HepG2 (cell line): ENCODE measurements around the gene CDK8. TPM values are rescaled to one million over a fixed set of nuclear protein-coding genes. Genes with fewer than 3 reads are reported as not detected.

Source experiments
- ATAC-seq: fragments of 200-7000 bp; cut with Tn5 transposase; 3 replicates; pipeline ENCODE4 v1.9.1; 2020; ENCODE audit warnings: mild to moderate bottlenecking, moderate library complexity
- BruUV-seq: library from RNA; stranded (reverse); fragments of 400-500 nt; replicated peaks from 2 replicates; lab custom pipeline; 2021; lab: Mats Ljungman, UMichigan
- CTCF ChIA-PET: fragments of 300-600 bp; formaldehyde crosslinking; extraction: SDS; loops from one replicate; lab custom pipeline; 2021; ENCODE audit warnings: low total read pairs, inconsistent platforms, low intra/inter-chr PET ratio; lab: Yijun Ruan, JAX
- POLR2A ChIA-PET: fragments of 350-600 bp; sonication (Branson Sonifier 250); formaldehyde crosslinking; loops from one replicate; lab custom pipeline; 2020; ENCODE audit warnings: antibody characterized with exemption, inconsistent platforms; lab: Yijun Ruan, JAX
- DNase-seq: peaks from one replicate; pipeline ENCODE4 v3.0.0-alpha.2; 2015; ENCODE audit warnings: low spot score
- FAIRE-seq: peaks from 3 replicates; lab custom pipeline; 2011; peaks lifted over from hg19 to GRCh38; lab: Jason Lieb, UNC
- H2AFZ ChIP-seq: one replicate; pipeline ENCODE4 v1.6.1; 2011; ENCODE audit warnings: low read length, inconsistent platforms
- H3K27ac ChIP-seq: fragments of 300-600 bp; 3 replicates; pipeline ENCODE4 v1.8.0; 2011; ENCODE audit warnings: mixed run types, mild to moderate bottlenecking, mixed read lengths, low read length, inconsistent platforms; ENCODE audit not compliant: insufficient read depth; ENCODE audit errors: extremely low read length
- H3K27me3 ChIP-seq, 2 experiments: fragments of 200-600 bp in 1 of 2; 2 replicates in 1 of 2; 3 replicates in 1 of 2; pipeline versions ENCODE4 v1.6.0 to v1.8.0; 2011; ENCODE audit warnings: low read length in 2 of 2, mild to moderate bottlenecking in 2 of 2, moderate library complexity in 2 of 2, inconsistent platforms in 1 of 2; ENCODE audit not compliant: insufficient read depth in 2 of 2, control insufficient read depth in 1 of 2
- H3K36me3 ChIP-seq, 2 experiments: fragments of 200-600 bp in 1 of 2; replicated peaks in 1 of 2; 2 replicates in 1 of 2; 3 replicates in 1 of 2; pipeline versions ENCODE4 v1.5.1 to v1.8.0; 2011; ENCODE audit warnings: low read length in 2 of 2, inconsistent platforms in 1 of 2; ENCODE audit not compliant: insufficient read depth in 2 of 2, control insufficient read depth in 1 of 2
- H3K4me1 ChIP-seq: 2 replicates; pipeline ENCODE4 v1.5.1; 2012; ENCODE audit warnings: low read length, inconsistent platforms; ENCODE audit not compliant: insufficient read depth
- H3K4me2 ChIP-seq: 2 replicates; pipeline ENCODE4 v1.6.0; 2011; ENCODE audit warnings: low read depth, low read length, inconsistent platforms
- H3K4me3 ChIP-seq, 3 experiments: fragments of 200-600 bp in 1 of 3; sonication (generic), shearing (Covaris generic) in 1 of 3; replicated peaks in 1 of 3; 2 replicates each; pipeline ENCODE4 v1.5.1; 2011 to 2016; ENCODE audit warnings: low read length in 3 of 3, inconsistent platforms in 2 of 3, low read depth in 2 of 3, mild to moderate bottlenecking in 2 of 3, control low read depth in 1 of 3, mixed read lengths in 1 of 3; ENCODE audit not compliant: insufficient read depth in 1 of 3
- H3K79me2 ChIP-seq: one replicate; pipeline ENCODE4 v1.6.1; 2011; ENCODE audit warnings: low read length, inconsistent platforms; ENCODE audit not compliant: insufficient read depth
- H3K9ac ChIP-seq: 2 replicates; pipeline ENCODE4 v1.6.0; 2011; ENCODE audit warnings: mild to moderate bottlenecking, low read depth, low read length, inconsistent platforms; ENCODE audit not compliant: insufficient read depth
- H3K9me3 ChIP-seq: 2 replicates; pipeline ENCODE4 v1.5.1; 2012; ENCODE audit warnings: mild to moderate bottlenecking, low read length
- H4K20me1 ChIP-seq: 2 replicates; pipeline ENCODE4 v1.6.0; 2011; ENCODE audit warnings: inconsistent platforms, mild to moderate bottlenecking, low read length, moderate library complexity; ENCODE audit not compliant: insufficient read depth
- AHR ChIP-seq: IDR thresholded peaks from 2 replicates; pipeline ENCODE4 v1.6.1; 2018; ENCODE audit warnings: missing genetic modification reagents, missing compliant biosample characterization
- CREM ChIP-seq, 2 experiments: sonication (generic) in 1 of 2; formaldehyde crosslinking in 1 of 2; IDR thresholded peaks; 2 replicates each; pipeline versions ENCODE4 v1.4.0 to v1.6.1; 2016 to 2020; ENCODE audit warnings: antibody characterized with exemption in 1 of 2, mild to moderate bottlenecking in 1 of 2, missing genetic modification reagents in 1 of 2
- ELF4 ChIP-seq: sonication (generic); formaldehyde crosslinking; IDR thresholded peaks from 2 replicates; pipeline ENCODE4 v1.5.0; 2020; ENCODE audit warnings: missing genetic modification reagents, mild to moderate bottlenecking, moderate library complexity, borderline replicate concordance
- GABPA ChIP-seq, 2 experiments: IDR thresholded peaks; 2 replicates each; pipeline ENCODE4 v1.6.1; 2011 to 2016; ENCODE audit warnings: low read depth in 2 of 2, low read length in 1 of 2, missing biosample characterization in 1 of 2, missing genetic modification characterization in 1 of 2
- RCOR2 ChIP-seq: IDR thresholded peaks from 2 replicates; pipeline ENCODE4 v1.6.1; 2016; ENCODE audit warnings: missing biosample characterization, missing genetic modification reagents
- SIN3B ChIP-seq: fragments of 150-350 bp; IDR thresholded peaks from 2 replicates; pipeline ENCODE4 v1.6.1; 2014; ENCODE audit warnings: low read length
- SMC3 ChIP-seq: IDR thresholded peaks from 2 replicates; pipeline ENCODE4 v1.6.1; 2011; ENCODE audit warnings: low read length, improper control_type of control experiment
- ZBTB39 ChIP-seq: sonication (generic); formaldehyde crosslinking; IDR thresholded peaks from 2 replicates; pipeline ENCODE4 v1.5.0; 2020; ENCODE audit warnings: missing genetic modification reagents
- ZNF44 ChIP-seq: sonication (generic); formaldehyde crosslinking; IDR thresholded peaks from 2 replicates; pipeline ENCODE4 v1.5.1; 2020; ENCODE audit warnings: mild to moderate bottlenecking, missing genetic modification reagents
- WGBS: methylation state at CpG from one replicate; pipeline ENCODE4 v1.1.6; 2017; ENCODE audit warnings: low lambda C conversion rate; 5-methylcytosine and 5-hydroxymethylcytosine counted together
- in situ Hi-C: cut with HindIII; loops from 2 replicates; pipeline ENCODE4 v1.10.0; 2017; ENCODE audit warnings: low pct_unique_long_range_greater_than_20kb; ENCODE audit not compliant: extremely low pct_ligation_motif_present
- intact Hi-C: fragments of 100-400 bp; cut with micrococcal nuclease; formaldehyde crosslinking; loops from one replicate; pipeline ENCODE4 v1.10.0; 2022; ENCODE audit not compliant: unreplicated experiment
- polyA plus RNA-seq, 8 experiments: library from polyadenylated mRNA; depleted of rRNA in 3 of 8; stranded (reverse) in 7 of 8; unstranded in 1 of 8; fragments of >200 nt; fragmentation: Illumina TruSeq in 4 of 8; extraction: Trizol in 4 of 8; gene quantifications; 2 replicates each; pipeline versions ENCODE4 v1.2.1 to v1.2.3, GENCODE V29; 2011 to 2016; ENCODE audit warnings: low read depth in 4 of 8, missing spikeins in 1 of 8, mixed read lengths in 1 of 8; ENCODE audit not compliant: insufficient read depth in 1 of 8
- total RNA-seq, 5 experiments: library from RNA; depleted of rRNA; stranded (reverse); fragments of >200 nt; fragmentation: Illumina TruSeq; extraction: Trizol; gene quantifications; 2 replicates each; pipeline ENCODE4 v1.2.3, GENCODE V29; 2016; ENCODE audit warnings: low read depth in 1 of 5
- TF ChIP-seq, protein P1 (sequence below): sonication (generic); formaldehyde crosslinking; IDR thresholded peaks from 2 replicates; pipeline ENCODE4 v1.5.0; 2020; ENCODE audit warnings: missing genetic modification reagents, mild to moderate bottlenecking, borderline replicate concordance
- TF ChIP-seq, protein P2 (sequence below), 2 experiments: fragments of 450-650 bp in 1 of 2; sonication (generic) in 1 of 2; formaldehyde crosslinking in 1 of 2; IDR thresholded peaks; 2 replicates each; pipeline versions ENCODE4 v1.6.1 to v1.8.0; 2016 to 2022; ENCODE audit warnings: antibody characterized with exemption in 1 of 2, mild to moderate bottlenecking in 1 of 2, missing genetic modification reagents in 1 of 2

Gene CDK8
- total and polyA plus RNA-seq, 2 of the 13 experiments (the other 11 are each of a cell fraction or from before 2014, with no cell fraction given): 15.8 to 16.4 TPM

DNA sequence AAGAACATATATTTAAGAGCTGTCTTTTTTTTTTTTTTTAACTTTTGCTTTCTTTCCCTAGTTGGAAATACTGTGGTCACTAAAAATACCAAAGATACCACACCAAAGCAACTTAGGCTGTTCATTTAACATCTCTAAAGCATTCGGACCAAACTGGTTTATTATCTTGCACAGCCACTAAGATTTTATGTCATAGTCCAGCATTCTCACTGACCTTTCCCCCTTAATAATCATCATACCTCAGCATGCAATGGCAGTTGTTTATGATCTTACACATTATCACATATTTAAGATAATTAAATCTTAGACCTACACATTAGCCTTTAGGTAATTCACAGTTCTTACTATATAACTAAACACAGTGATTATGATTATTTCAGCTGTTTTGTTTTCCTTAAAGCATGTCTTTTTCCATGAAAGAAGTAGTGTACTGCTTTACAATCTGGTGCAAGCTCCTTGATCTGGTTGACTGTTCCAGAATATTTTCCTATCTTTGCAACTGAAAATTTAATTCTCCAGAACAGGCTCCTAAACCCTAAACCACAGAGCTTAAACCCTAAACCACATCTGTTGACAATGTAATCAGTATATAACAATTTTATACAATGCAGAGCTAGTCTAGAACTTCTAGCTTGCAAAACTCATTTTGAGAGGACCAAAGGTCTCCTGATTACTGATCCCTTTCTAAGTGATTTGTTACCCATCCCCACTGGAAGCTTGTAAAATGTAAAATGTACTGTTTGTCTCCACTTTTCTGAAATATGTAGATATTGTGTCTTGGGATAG is 74.2 kb downstream of the CDK8 start:
- BruUV-seq: no TSS peak
- Histone ChIP-seq H3K27me3 (no peaks in the 10 kb centered on the region), H3K4me2 (no peak overlapping the region), H3K4me1 (no peaks in the 10 kb centered on the region), H2AFZ (no peak overlapping the region), H3K36me3 (peaks cover 0 to 1% of the 10 kb centered on the region in 2 experiments; a peak in 1 of 5 replicates), H3K4me3 (no peak overlapping the region), H3K9ac (no peak overlapping the region), H3K27ac (no peak overlapping the region), H4K20me1 (peaks cover 3% of the 10 kb centered on the region; the same call in 1 of the 2 replicates), H3K79me2 (peaks cover 21% of the 10 kb centered on the region), H3K9me3 (no peaks in the 10 kb centered on the region)
- 88% methylated on average over 1 of the region's 1 CpG for WGBS
- ATAC-seq (no peak), DNase-seq (no peak), FAIRE-seq (no peak)
- intact Hi-C loops (no loop called here), in situ Hi-C loops (no loop called here)
- CTCF ChIA-PET: no interaction called here
- POLR2A ChIA-PET: no interaction called here
- TF ChIP-seq AHR (no peak), ZBTB39 (no peak), CREM (IDR thresholded peaks at IDR 0.05) (no peak), CREM (CRISPR knock-in tag; IDR thresholded peaks at IDR 0.05) (no peak), GABPA (IDR thresholded peaks at IDR 0.05; ENCODE audit: low read depth, low read length) (no peak), GABPA (CRISPR knock-in tag; IDR thresholded peaks at IDR 0.05; ENCODE audit: low read depth) (no peak), RCOR2 (CRISPR knock-in tag) (no peak), ELF4 (CRISPR knock-in tag) (no peak), SMC3 (no peak), SIN3B (no peak), ZNF44 (CRISPR knock-in tag) (no peak)
- TF ChIP-seq, protein P1, sequence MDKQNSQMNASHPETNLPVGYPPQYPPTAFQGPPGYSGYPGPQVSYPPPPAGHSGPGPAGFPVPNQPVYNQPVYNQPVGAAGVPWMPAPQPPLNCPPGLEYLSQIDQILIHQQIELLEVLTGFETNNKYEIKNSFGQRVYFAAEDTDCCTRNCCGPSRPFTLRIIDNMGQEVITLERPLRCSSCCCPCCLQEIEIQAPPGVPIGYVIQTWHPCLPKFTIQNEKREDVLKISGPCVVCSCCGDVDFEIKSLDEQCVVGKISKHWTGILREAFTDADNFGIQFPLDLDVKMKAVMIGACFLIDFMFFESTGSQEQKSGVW (CRISPR knock-in tag): no peak
- TF ChIP-seq, protein P2, sequence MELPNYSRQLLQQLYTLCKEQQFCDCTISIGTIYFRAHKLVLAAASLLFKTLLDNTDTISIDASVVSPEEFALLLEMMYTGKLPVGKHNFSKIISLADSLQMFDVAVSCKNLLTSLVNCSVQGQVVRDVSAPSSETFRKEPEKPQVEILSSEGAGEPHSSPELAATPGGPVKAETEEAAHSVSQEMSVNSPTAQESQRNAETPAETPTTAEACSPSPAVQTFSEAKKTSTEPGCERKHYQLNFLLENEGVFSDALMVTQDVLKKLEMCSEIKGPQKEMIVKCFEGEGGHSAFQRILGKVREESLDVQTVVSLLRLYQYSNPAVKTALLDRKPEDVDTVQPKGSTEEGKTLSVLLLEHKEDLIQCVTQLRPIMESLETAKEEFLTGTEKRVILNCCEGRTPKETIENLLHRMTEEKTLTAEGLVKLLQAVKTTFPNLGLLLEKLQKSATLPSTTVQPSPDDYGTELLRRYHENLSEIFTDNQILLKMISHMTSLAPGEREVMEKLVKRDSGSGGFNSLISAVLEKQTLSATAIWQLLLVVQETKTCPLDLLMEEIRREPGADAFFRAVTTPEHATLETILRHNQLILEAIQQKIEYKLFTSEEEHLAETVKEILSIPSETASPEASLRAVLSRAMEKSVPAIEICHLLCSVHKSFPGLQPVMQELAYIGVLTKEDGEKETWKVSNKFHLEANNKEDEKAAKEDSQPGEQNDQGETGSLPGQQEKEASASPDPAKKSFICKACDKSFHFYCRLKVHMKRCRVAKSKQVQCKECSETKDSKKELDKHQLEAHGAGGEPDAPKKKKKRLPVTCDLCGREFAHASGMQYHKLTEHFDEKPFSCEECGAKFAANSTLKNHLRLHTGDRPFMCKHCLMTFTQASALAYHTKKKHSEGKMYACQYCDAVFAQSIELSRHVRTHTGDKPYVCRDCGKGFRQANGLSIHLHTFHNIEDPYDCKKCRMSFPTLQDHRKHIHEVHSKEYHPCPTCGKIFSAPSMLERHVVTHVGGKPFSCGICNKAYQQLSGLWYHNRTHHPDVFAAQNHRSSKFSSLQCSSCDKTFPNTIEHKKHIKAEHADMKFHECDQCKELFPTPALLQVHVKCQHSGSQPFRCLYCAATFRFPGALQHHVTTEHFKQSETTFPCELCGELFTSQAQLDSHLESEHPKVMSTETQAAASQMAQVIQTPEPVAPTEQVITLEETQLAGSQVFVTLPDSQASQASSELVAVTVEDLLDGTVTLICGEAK (IDR thresholded peaks at IDR 0.05): no peak
- TF ChIP-seq, protein P2 (CRISPR knock-in tag; IDR thresholded peaks at IDR 0.05): no peak
